Common myeloid progenitor, CD34-positive (primary cell): ENCODE measurements around the gene SEPTIN11. TPM values are rescaled to one million over a fixed set of nuclear protein-coding genes. Genes with fewer than 3 reads are reported as not detected.
A peak's percentile ranks its signal among the peaks of the same experiment; 100 is the strongest.

Experiments
- CTCF ChIA-PET: fragments of 350-600 bp; sonication (Branson Sonifier 250); formaldehyde crosslinking; loops from one replicate; lab custom pipeline; 2021; ENCODE audit warnings: antibody characterized with exemption; lab: Charles Lee
- POLR2A ChIA-PET: fragments of 350-600 bp; sonication (Branson Sonifier 250); formaldehyde crosslinking; loops from one replicate; lab custom pipeline; 2021; ENCODE audit warnings: antibody characterized with exemption; lab: Charles Lee
- DNase-seq, 3 donors: peaks; one replicate each; pipeline versions ENCODE4 v3.0.0 to v3.0.0-alpha.2; 2013
- H3K27ac ChIP-seq, 2 experiments: 1 replicate in 1 of 2; 2 replicates in 1 of 2; pipeline ENCODE4 v1.7.0; 2013; ENCODE audit warnings: inconsistent platforms in 2 of 2, low read length in 2 of 2, mild to moderate bottlenecking in 2 of 2, low read depth in 1 of 2, moderate library complexity in 1 of 2; ENCODE audit not compliant: severe bottlenecking in 2 of 2, insufficient read depth in 1 of 2, poor library complexity in 1 of 2
- H3K27me3 ChIP-seq, 5 experiments: replicated peaks in 2 of 5; 1 replicate in 3 of 5; 2 replicates in 2 of 5; pipeline versions ENCODE4 v1.6.1 to v1.7.0; 2013; ENCODE audit warnings: low read length in 4 of 5, mild to moderate bottlenecking in 2 of 5, moderate library complexity in 2 of 5, inconsistent platforms in 1 of 5; ENCODE audit not compliant: insufficient read depth in 5 of 5, control insufficient read depth in 4 of 5
- H3K36me3 ChIP-seq, 4 experiments: 1 replicate in 2 of 4; 2 replicates in 2 of 4; pipeline versions ENCODE4 v1.6.1 to v1.7.0; 2013; ENCODE audit warnings: low read length in 3 of 4, control low read depth in 1 of 4, mild to moderate bottlenecking in 1 of 4; ENCODE audit not compliant: control insufficient read depth in 4 of 4, insufficient read depth in 4 of 4
- H3K4me1 ChIP-seq, 4 experiments: 1 replicate in 3 of 4; 2 replicates in 1 of 4; pipeline versions ENCODE4 v1.6.1 to v1.7.1; 2013; ENCODE audit warnings: low read length in 3 of 4, mild to moderate bottlenecking in 3 of 4, control low read depth in 1 of 4, inconsistent platforms in 1 of 4, moderate library complexity in 1 of 4; ENCODE audit not compliant: control insufficient read depth in 4 of 4, insufficient read depth in 4 of 4; ENCODE audit errors: control extremely low read depth in 1 of 4
- H3K4me3 ChIP-seq, 7 experiments: 1 replicate in 4 of 7; 2 replicates in 3 of 7; pipeline versions ENCODE4 v1.5.1 to v1.7.0; 2013; ENCODE audit warnings: mild to moderate bottlenecking in 7 of 7, low read length in 6 of 7, moderate library complexity in 6 of 7, inconsistent platforms in 2 of 7, low read depth in 2 of 7, control low read depth in 1 of 7; ENCODE audit not compliant: insufficient read depth in 4 of 7, control insufficient read depth in 1 of 7; ENCODE audit errors: extremely low read depth in 1 of 7
- H3K9me3 ChIP-seq, 5 experiments: 1 replicate in 4 of 5; 2 replicates in 1 of 5; pipeline versions ENCODE4 v1.6.1 to v1.7.1; 2013; ENCODE audit warnings: low read length in 4 of 5, mild to moderate bottlenecking in 2 of 5, inconsistent platforms in 1 of 5, low read depth in 1 of 5, moderate library complexity in 1 of 5; ENCODE audit not compliant: control insufficient read depth in 4 of 5, insufficient read depth in 2 of 5; ENCODE audit errors: control extremely low read depth in 1 of 5
- WGBS: methylation state at CpG from one replicate; pipeline ENCODE4 v1.1.5; 2013; ENCODE audit not compliant: insufficient coverage; 5-methylcytosine and 5-hydroxymethylcytosine counted together
- polyA plus RNA-seq: library from polyadenylated mRNA; unstranded; fragments of 120-200 nt; gene quantifications from one replicate; pipeline ENCODE4 v1.2.1, GENCODE V29; 2013

Gene SEPTIN11
- 123 TPM for polyA plus RNA-seq

DNA sequence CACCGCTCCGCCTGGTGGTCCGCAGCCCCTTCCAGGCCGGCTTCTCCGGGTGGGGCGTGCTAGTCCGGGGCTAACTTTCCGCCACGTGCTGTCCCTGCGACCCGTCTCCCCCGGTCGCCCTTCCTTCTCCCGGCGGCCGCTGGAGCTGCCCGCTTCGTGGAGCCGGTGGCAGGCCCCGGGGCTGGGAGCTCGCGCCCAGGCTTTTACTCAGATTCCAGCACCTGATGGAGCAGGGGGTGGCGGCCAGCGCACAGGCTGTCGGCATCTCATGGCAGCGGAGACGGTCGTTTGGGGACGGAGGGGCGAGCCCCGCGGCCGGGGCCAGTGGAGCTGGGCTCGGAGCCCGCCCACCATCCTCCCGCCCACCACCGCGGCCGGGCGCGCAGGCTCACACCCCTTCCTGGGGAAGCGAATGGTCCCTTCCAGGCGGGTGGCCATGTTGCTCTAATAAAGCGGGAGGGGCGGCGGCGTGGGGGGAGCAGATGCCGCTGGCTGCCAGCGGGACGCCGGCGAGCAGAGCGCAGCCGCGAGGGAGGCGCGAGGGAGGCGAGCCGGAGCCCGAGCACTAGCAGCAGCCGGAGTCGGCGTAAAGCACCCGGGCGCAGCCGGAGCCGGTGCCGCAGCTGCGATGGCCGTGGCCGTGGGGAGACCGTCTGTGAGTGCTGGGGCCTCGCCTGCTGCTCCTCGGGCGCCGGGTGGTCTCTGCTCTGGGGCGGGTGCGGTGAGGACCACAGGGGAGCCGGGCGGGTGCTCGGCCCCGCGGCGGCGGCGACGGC is at the start of gene SEPTIN11:
TSS of gene SEPTIN11 (plus strand) at position 477 of the 776 bp plus-strand sequence. CDS start at position 629, 152 bp downstream.
- peaks cover 16 to 45% (median 32%) of the 10 kb centered on the region in 4 experiments for H3K4me1 ChIP-seq
- under 1% methylated on average over 73 of the region's 87 CpGs for WGBS
- H3K27ac ChIP-seq = peak within 1 kb of the TSS; percentile 25 to 79
- DNase-seq = peak; percentile 92 to 97 (median 96)
- ChIA-PET POLR2A (interaction anchor here (0.6 to 1.3 kb wide), 5 partner anchors 29 to 255 kb away, joined by 3 to 4 read pairs (median 3); no protein-coding TSS in a partner anchor), CTCF (interaction anchor here (0.9 to 1.3 kb wide), 3 partner anchors 9 to 58 kb away, joined by 3 read pairs; no protein-coding TSS in a partner anchor)
- peaks cover 0 to 12% (median under 1%) of the 10 kb centered on the region in 4 experiments for H3K36me3 ChIP-seq
- peak within 1 kb of the TSS; percentile 84 to 97 (median 89) for H3K4me3 ChIP-seq
- no peaks in the 10 kb centered on the region for H3K9me3 ChIP-seq
- H3K27me3 ChIP-seq = no peaks in the 10 kb centered on the region

DNA sequence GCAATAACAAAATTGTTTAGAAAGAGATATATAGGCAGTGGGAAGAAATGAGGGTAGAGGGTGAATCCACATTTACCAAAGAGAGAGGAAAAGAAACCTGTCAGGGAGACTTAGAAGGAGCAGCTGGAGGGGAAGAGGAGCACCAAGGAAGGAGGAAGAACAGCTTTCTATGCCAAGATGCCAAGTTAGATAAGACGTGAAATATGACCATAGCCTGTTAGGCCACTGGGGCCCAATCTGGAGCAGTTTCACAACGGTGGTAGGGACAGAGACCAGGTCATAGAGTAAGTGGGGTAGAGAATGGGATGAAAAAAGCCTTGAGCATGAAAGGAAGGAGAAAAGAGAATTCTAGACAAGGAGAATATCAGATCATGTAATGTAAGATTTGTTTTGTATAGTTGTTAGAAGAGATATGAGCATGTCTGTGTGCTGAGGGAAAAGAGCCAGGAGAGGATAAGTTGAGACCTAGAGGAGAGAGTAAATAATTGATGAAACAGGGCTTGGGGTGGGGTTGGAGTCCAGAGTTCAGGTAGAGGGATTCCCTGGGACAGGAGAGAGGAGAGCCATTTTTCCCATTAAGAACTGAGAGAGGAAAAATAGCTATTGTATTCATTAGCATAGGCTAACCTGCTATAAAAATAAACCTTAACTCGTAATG is 47.2 kb upstream of the SEPTIN11 start:
- CTCF ChIA-PET = interaction anchor here (1.3 kb wide), 1 partner anchor 28 kb away, joined by 4 read pairs; no protein-coding TSS in a partner anchor
- peaks cover 12 to 32% (median 23%) of the 10 kb centered on the region in 5 experiments for H3K27me3 ChIP-seq
- H3K4me1 ChIP-seq = peaks cover 0 to 10% (median 9%) of the 10 kb centered on the region in 4 experiments
- POLR2A ChIA-PET = interaction anchor here (0.7 kb wide), 1 partner anchor 84 kb away, joined by 4 read pairs; no protein-coding TSS in a partner anchor
- no peak for DNase-seq
- no peak overlapping the region for H3K27ac ChIP-seq
- H3K36me3 ChIP-seq = no peaks in the 10 kb centered on the region
- peaks cover 0 to 3% (median 2%) of the 10 kb centered on the region in 5 experiments for H3K9me3 ChIP-seq
- WGBS = 34% methylated on average over 2 of the region's 3 CpGs
- H3K4me3 ChIP-seq = no peak overlapping the region

DNA sequence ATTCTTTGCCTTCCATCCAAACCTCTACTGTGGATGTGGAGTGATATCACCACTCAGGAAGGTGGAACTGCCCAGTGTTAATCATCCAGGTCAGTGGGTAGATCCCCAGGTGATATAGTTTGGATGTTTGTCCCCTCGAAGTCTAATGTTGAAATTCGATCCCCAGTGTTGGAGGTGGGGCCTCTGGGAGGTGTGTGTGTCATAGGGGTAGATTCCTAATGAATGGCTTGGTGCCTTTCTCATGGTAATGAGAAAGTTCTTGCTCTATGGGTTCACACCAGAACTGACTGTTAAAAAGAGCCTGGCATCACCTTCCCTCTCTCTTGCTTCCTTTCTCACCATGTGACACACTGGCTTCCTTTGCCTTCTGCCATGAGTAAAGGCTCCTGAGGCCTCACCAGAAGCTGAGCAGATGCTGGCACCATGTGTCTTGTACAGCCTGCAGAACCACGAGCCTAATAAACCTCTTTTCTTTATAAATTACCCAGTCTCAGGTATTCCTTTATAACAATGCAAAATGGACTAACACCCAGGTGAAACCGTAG is 44.8 kb upstream of the SEPTIN11 start:
- ChIA-PET CTCF (interaction anchor here (1.0 kb wide), 1 partner anchor 8 kb away, joined by 3 read pairs; no protein-coding TSS in a partner anchor), POLR2A (no interaction called here)
- no peak for DNase-seq
- Histone ChIP-seq H3K36me3 (no peaks in the 10 kb centered on the region), H3K27me3 (peaks cover 0 to 8% (median 3%) of the 10 kb centered on the region in 5 experiments), H3K4me1 (no peaks in the 10 kb centered on the region), H3K9me3 (peaks cover 0 to 3% (median 2%) of the 10 kb centered on the region in 5 experiments), H3K27ac (no peak overlapping the region), H3K4me3 (no peak overlapping the region)
- WGBS = 100% methylated on average over 2 of the region's 4 CpGs

DNA sequence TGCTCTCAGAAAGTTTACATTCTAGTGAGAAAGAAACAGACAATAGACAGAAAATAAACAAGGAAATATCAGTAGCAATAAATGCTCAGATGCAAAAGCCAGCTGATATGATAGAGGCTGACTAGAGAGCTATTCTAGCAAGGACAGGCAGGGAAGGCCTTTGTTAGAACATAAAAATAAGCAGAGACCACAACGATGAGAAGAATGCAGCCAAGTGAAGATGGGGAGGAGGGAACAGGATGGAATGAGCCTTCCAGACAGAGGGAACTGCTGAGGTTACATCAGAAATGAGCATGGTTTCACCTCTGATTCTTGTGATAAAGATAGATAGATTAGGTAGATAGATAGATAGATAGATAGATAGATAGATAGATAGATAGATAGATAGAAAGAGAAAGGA is 44.0 kb upstream of the SEPTIN11 start:
- DNase-seq = no peak
- CTCF ChIA-PET = interaction anchor here (1.0 kb wide), 1 partner anchor 9 kb away, joined by 3 read pairs; no protein-coding TSS in a partner anchor
- H3K36me3 ChIP-seq = no peaks in the 10 kb centered on the region
- H3K4me3 ChIP-seq = no peak overlapping the region
- POLR2A ChIA-PET = no interaction called here
- WGBS = 100% methylated on average over 1 of the region's 1 CpG
- no peak overlapping the region for H3K27ac ChIP-seq
- peaks cover 0 to 2% (median 0%) of the 10 kb centered on the region in 5 experiments for H3K27me3 ChIP-seq
- no peaks in the 10 kb centered on the region for H3K4me1 ChIP-seq
- H3K9me3 ChIP-seq = peaks cover 0 to 3% (median 2%) of the 10 kb centered on the region in 5 experiments

DNA sequence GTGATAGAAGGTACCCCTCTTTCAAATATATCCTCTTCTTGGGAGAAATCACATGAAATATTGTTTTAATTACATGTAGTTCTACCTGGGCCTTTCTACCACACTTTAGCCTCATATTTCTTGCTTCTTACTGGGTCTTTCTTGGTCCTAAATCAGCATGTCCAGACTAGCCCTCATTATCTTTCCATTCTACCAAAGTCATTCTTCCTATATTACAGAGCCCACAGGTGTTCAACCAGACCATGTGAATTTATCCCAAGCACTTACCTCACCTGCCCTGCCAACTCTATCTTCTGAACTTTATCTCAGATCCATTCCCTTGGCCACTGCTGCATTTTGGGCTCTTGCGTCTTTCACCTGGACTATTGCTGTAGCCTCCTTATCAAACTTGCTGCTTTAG is 39.8 kb upstream of the SEPTIN11 start:
- H3K27ac ChIP-seq = no peak overlapping the region
- no peak for DNase-seq
- no peaks in the 10 kb centered on the region for H3K27me3 ChIP-seq
- H3K9me3 ChIP-seq = peaks cover 0 to 3% (median 2%) of the 10 kb centered on the region in 5 experiments
- ChIA-PET CTCF (no interaction called here), POLR2A (no interaction called here)
- H3K36me3 ChIP-seq = no peaks in the 10 kb centered on the region
- H3K4me3 ChIP-seq = no peak overlapping the region
- no peaks in the 10 kb centered on the region for H3K4me1 ChIP-seq
- 100% methylated on average over 1 of the region's 1 CpG for WGBS

DNA sequence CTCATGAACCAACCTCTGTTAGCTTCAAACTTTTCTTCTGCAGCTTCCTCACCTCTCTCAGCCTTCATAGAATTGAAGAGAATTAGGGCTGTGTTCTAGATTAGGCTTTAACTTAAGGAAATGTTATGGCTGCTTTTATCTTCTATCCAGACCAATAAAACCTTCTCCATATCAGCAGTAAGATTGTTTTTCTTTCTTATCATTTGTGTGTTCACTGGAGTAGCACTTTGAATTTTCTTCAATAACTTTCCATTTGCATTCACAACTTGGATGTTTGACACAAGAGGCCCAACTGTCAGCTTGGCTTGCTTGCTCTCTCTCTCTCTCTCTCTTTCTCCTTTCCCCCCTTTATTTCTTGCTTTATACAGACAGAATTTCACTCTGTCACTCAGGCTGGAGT is 28.8 kb upstream of the SEPTIN11 start:
- CTCF ChIA-PET = interaction anchor here (1.0 kb wide), 1 partner anchor 124 kb away, joined by 4 read pairs; no protein-coding TSS in a partner anchor
- no peak overlapping the region for H3K27ac ChIP-seq
- POLR2A ChIA-PET = no interaction called here

More for the DNA sequence above, 28.8 kb upstream of the SEPTIN11 start:
- Histone ChIP-seq H3K4me1 (no peaks in the 10 kb centered on the region), H3K36me3 (no peaks in the 10 kb centered on the region), H3K9me3 (no peaks in the 10 kb centered on the region), H3K27me3 (no peaks in the 10 kb centered on the region), H3K4me3 (no peak overlapping the region)
- no peak for DNase-seq
